Lung (tissue), 12 donors: ENCODE results near the gene FBXW2. TPM values are rescaled to one million over a fixed set of nuclear protein-coding genes. Genes with fewer than 3 reads are reported as not detected.

Experiments
- ATAC-seq: fragments of 200-7000 bp; cut with Tn5 transposase; one replicate; pipeline ENCODE4 v1.9.1; 2020; ENCODE audit warnings: moderate number of reproducible peaks; ENCODE audit not compliant: insufficient read depth, low FRiP score
- DNase-seq, 3 donors: peaks; one replicate each; pipeline ENCODE4 v3.0.0-alpha.2; 2013 to 2017
- H3K27ac ChIP-seq, 2 donors: one replicate each; pipeline ENCODE4 v1.5.1; 2013; ENCODE audit warnings: mild to moderate bottlenecking in 2 of 2, moderate library complexity in 2 of 2, control low read depth in 1 of 2, inconsistent platforms in 1 of 2, low read depth in 1 of 2, low read length in 1 of 2
- H3K27me3 ChIP-seq, 3 donors: one replicate each; pipeline ENCODE4 v1.5.1; 2013; ENCODE audit warnings: low read length in 2 of 3; ENCODE audit not compliant: control insufficient read depth in 3 of 3, insufficient read depth in 3 of 3
- H3K36me3 ChIP-seq, 4 donors: one replicate each; pipeline ENCODE4 v1.5.1; 2013; ENCODE audit warnings: low read length in 4 of 4, mild to moderate bottlenecking in 1 of 4, moderate library complexity in 1 of 4; ENCODE audit not compliant: control insufficient read depth in 4 of 4, insufficient read depth in 4 of 4
- H3K4me1 ChIP-seq, 5 donors: one replicate each; pipeline ENCODE4 v1.5.1; 2013; ENCODE audit warnings: low read length in 5 of 5, mild to moderate bottlenecking in 2 of 5, moderate library complexity in 1 of 5; ENCODE audit not compliant: control insufficient read depth in 5 of 5, insufficient read depth in 5 of 5
- H3K4me3 ChIP-seq: one replicate; pipeline ENCODE4 v1.5.1; 2013; ENCODE audit warnings: mild to moderate bottlenecking, control low read depth, moderate library complexity
- H3K9ac ChIP-seq, 2 donors: one replicate each; pipeline ENCODE4 v1.5.1; 2013; ENCODE audit warnings: low read length in 2 of 2, control low read depth in 1 of 2; ENCODE audit not compliant: insufficient read depth in 1 of 2
- H3K9me3 ChIP-seq, 4 donors: one replicate each; pipeline ENCODE4 v1.5.1; 2013; ENCODE audit warnings: low read length in 3 of 4, mild to moderate bottlenecking in 1 of 4, moderate library complexity in 1 of 4; ENCODE audit not compliant: control insufficient read depth in 4 of 4, insufficient read depth in 3 of 4
- CTCF ChIP-seq: IDR thresholded peaks from 2 replicates; pipeline ENCODE4 v1.5.1; 2012; ENCODE audit warnings: mild to moderate bottlenecking; ENCODE audit errors: control extremely low read depth, extremely low read depth
- WGBS, 2 donors: extraction: QIAGEN DNeasy Blood & Tissue Kit; methylation state at CpG; one replicate each; pipeline ENCODE4 v1.1.7; 2013; 5-methylcytosine and 5-hydroxymethylcytosine counted together
- polyA plus RNA-seq, 2 donors: library from polyadenylated mRNA; stranded (reverse); fragments of 200-250 nt; gene quantifications; one replicate each; pipeline ENCODE4 v1.2.1, GENCODE V29; 2013
- total RNA-seq, 2 donors: library from RNA; depleted of rRNA in 1 of 2; stranded (reverse); fragments of >200 nt in 1 of 2; gene quantifications; one replicate each; pipeline ENCODE4 v1.2.1, GENCODE V29; 2014 to 2021
- donor health status: control.
- donor health status: control.
- donor health status: Bipolar disorder and iron deficiency.
- donor health status: healthy.
- donor health status: DM: yes; HTN: yes; CAD: no.

Gene FBXW2
- total and polyA plus RNA-seq, 4 donors: 12.9 to 86.5 (median 48.2) TPM

GRCh38 chr9:120759755-120760400 is 33.3 kb downstream of the FBXW2 start:
- no peaks in the 10 kb centered on the region for H3K27me3 ChIP-seq
- H3K4me1 ChIP-seq: peaks cover 0 to 3% (median 0%) of the 10 kb centered on the region in 5 donors
- H3K4me3 ChIP-seq: no peak overlapping the region
- H3K9me3 ChIP-seq: no peaks in the 10 kb centered on the region
- H3K27ac ChIP-seq: no peak overlapping the region
- no peak for TF ChIP-seq CTCF
- H3K9ac ChIP-seq: no peak overlapping the region
- no peak for DNase-seq
- 96 to 98% methylated on average over 9 of the region's 9 CpGs for WGBS, 2 donors
- ATAC-seq: no peak
- peaks cover 5 to 33% (median 18%) of the 10 kb centered on the region in 4 donors for H3K36me3 ChIP-seq

- Histone ChIP-seq H3K4me3 (no peak overlapping the region), H3K27me3 (no peaks in the 10 kb centered on the region), H3K36me3 (peaks cover 0 to 22% (median 11%) of the 10 kb centered on the region in 4 donors), H3K9me3 (no peaks in the 10 kb centered on the region), H3K9ac (no peak overlapping the region), H3K4me1 (peaks cover 0 to 3% (median 0%) of the 10 kb centered on the region in 5 donors), H3K27ac (no peak overlapping the region)
- no peak for DNase-seq
- 83 to 95% methylated on average over 3 of the region's 3 CpGs for WGBS, 2 donors
- no peak for TF ChIP-seq CTCF
- ATAC-seq: no peak
Measured at GRCh38 chr9:120758544-120758943, 34.7 kb downstream of the FBXW2 start.

GRCh38 chr9:120757026-120757913 is 35.9 kb downstream of the FBXW2 start:
- no peak for ATAC-seq
- Histone ChIP-seq H3K27ac (no peak overlapping the region), H3K4me3 (no peak overlapping the region), H3K36me3 (peaks cover 0 to 11% (median 3%) of the 10 kb centered on the region in 4 donors), H3K4me1 (peaks cover 0 to 3% (median 0%) of the 10 kb centered on the region in 5 donors), H3K9ac (no peak overlapping the region), H3K9me3 (no peaks in the 10 kb centered on the region), H3K27me3 (no peaks in the 10 kb centered on the region)
- WGBS, 2 donors: 27 to 44% methylated on average over 6 of the region's 6 CpGs
- no peak for DNase-seq
- TF ChIP-seq CTCF: no peak
